ENCODE data around the gene UBA52.
A peak's percentile ranks its signal among the peaks of the same experiment; 100 is the strongest.
"Not testable (repeated sequence)": the region's sequence is repeated elsewhere in the genome, so short reads cannot be mapped to it uniquely, and the experiment has no call there.

Gene UBA52

GRCh38 chr19:18596752-18597157 lies 25.1 kb downstream of the UBA52 start:
- no peaks in the 10 kb centered on the region for H3K9me3 ChIP-seq (ENCODE audit: control insufficient read depth, insufficient read depth, low read length)
- no peaks in the 10 kb centered on the region; the same call in 1 of the 2 replicates for H3K79me2 ChIP-seq (ENCODE audit: control insufficient read depth, low read length)
- peaks cover 5% of the 10 kb centered on the region for H3K27me3 ChIP-seq (ENCODE audit: control insufficient read depth, low read length)
- TF ChIP-seq EZH2phosphoT487 (IDR thresholded peaks at IDR 0.05; ENCODE audit: borderline replicate concordance, low read length): no peak
- TF ChIP-seq, protein P1, sequence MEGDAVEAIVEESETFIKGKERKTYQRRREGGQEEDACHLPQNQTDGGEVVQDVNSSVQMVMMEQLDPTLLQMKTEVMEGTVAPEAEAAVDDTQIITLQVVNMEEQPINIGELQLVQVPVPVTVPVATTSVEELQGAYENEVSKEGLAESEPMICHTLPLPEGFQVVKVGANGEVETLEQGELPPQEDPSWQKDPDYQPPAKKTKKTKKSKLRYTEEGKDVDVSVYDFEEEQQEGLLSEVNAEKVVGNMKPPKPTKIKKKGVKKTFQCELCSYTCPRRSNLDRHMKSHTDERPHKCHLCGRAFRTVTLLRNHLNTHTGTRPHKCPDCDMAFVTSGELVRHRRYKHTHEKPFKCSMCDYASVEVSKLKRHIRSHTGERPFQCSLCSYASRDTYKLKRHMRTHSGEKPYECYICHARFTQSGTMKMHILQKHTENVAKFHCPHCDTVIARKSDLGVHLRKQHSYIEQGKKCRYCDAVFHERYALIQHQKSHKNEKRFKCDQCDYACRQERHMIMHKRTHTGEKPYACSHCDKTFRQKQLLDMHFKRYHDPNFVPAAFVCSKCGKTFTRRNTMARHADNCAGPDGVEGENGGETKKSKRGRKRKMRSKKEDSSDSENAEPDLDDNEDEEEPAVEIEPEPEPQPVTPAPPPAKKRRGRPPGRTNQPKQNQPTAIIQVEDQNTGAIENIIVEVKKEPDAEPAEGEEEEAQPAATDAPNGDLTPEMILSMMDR (IDR thresholded peaks at IDR 0.05; ENCODE audit: low read depth, low read length, poor library complexity, severe bottlenecking): no peak
- no peaks in the 10 kb centered on the region for H3K9me2 ChIP-seq (replicated peaks; ENCODE audit: control insufficient read depth, low read length)
- H3K4me3 ChIP-seq (ENCODE audit: low read length): no peak overlapping the region
- no peak overlapping the region for H3K4me2 ChIP-seq (ENCODE audit: low read length)
- peaks cover 3% of the 10 kb centered on the region; the same call in 1 of the 2 replicates for H3F3A ChIP-seq (ENCODE audit: control insufficient read depth, insufficient read depth)
- peaks cover 35% of the 10 kb centered on the region for H3K4me1 ChIP-seq (ENCODE audit: control insufficient read depth, low read length)
- H4K20me1 ChIP-seq (ENCODE audit: control insufficient read depth, insufficient read depth, low read depth, low read length): no peaks in the 10 kb centered on the region
- H3K36me3 ChIP-seq (ENCODE audit: control insufficient read depth, low read length): peaks cover 6% of the 10 kb centered on the region
- H3K27ac ChIP-seq (ENCODE audit: low read depth, low read length): no peak overlapping the region

DNA sequence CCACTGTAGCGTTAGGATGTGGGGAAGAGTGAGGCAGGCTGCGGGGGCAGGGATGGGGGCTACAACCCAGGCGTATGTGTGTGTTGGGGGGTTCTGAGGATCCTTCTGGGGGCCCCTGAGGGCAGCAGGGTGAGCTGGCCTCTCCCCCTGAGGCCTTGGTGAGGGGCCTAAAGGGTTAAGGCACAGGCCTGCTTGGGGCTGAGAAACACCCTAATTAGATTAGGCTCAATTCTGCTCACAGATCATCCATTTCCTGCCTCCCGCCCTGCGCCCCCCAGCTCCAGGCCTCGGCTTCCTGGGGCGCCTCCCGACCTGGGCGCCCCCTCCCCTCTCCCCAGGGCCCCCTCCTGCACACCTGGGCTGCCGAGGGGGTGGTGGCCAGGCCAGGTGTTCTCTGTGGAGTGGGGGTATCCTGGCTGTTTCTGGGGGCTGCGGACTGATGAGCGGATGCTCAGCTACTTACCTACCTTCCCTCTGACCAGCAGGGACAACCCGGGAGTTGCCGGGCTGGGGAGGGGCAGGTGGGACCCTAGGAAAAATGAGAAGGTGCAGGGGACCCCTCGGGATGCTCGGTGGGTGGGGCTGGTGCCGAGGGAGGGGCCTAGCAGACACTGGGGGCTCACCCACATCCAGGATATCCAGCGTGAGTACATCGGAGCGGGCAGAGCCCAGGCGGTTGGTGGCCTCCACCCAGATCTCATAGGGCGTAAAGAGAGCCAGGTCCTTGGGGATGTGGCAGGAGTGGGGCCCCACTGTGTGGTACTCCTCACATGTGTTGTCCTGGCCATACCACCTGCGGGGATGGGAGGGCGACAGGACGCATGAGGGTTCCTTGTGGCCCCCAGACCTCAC lies 26.4 kb downstream of the UBA52 start:
- no peak overlapping the region for H3K27ac ChIP-seq (ENCODE audit: low read depth, low read length)
- H3F3A ChIP-seq (ENCODE audit: control insufficient read depth, insufficient read depth): no peaks in the 10 kb centered on the region
- H4K20me1 ChIP-seq (ENCODE audit: control insufficient read depth, insufficient read depth, low read depth, low read length): no peaks in the 10 kb centered on the region
- TF ChIP-seq, protein P1 (IDR thresholded peaks at IDR 0.05; ENCODE audit: low read depth, low read length, poor library complexity, severe bottlenecking): no peak
- TF ChIP-seq EZH2phosphoT487 (IDR thresholded peaks at IDR 0.05; ENCODE audit: borderline replicate concordance, low read length): no peak
- no peaks in the 10 kb centered on the region; the same call in 1 of the 2 replicates for H3K79me2 ChIP-seq (ENCODE audit: control insufficient read depth, low read length)
- H3K4me1 ChIP-seq (ENCODE audit: control insufficient read depth, low read length): peaks cover 32% of the 10 kb centered on the region
- no peaks in the 10 kb centered on the region for H3K36me3 ChIP-seq (ENCODE audit: control insufficient read depth, low read length)
- H3K4me3 ChIP-seq (ENCODE audit: low read length): no peak overlapping the region
- H3K9me3 ChIP-seq (ENCODE audit: control insufficient read depth, insufficient read depth, low read length): no peaks in the 10 kb centered on the region
- peaks cover 12% of the 10 kb centered on the region for H3K27me3 ChIP-seq (ENCODE audit: control insufficient read depth, low read length)
- no peaks in the 10 kb centered on the region for H3K9me2 ChIP-seq (replicated peaks; ENCODE audit: control insufficient read depth, low read length)
- peak overlapping the region; percentile 14; the same call in 1 of the 2 replicates for H3K4me2 ChIP-seq (ENCODE audit: low read length)

DNA sequence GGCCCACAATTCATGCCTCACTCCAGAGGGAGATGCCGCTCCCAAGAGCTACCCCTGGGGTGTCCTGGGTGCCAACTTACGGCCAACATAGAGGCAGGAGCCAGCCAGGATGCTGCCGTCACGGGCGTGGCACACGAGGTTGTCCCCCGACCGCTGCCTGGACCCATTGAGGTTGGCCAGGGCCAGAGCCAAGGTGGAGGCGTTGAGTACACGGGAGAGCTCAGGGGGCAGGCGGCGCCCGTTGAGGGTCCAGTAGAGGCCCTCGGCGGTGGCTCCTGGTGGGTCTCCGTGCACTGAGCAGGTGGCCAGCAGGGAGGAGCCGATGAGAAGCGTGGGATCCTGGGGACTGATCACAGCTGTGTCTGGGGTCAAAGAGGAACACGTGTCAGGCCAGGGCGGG lies 27.8 kb downstream of the UBA52 start:
- Histone ChIP-seq H4K20me1 (ENCODE audit: control insufficient read depth, insufficient read depth, low read depth, low read length) (no peaks in the 10 kb centered on the region), H3K4me1 (ENCODE audit: control insufficient read depth, low read length) (peaks cover 18% of the 10 kb centered on the region), H3K4me3 (ENCODE audit: low read length) (no peak overlapping the region), H3K27ac (ENCODE audit: low read depth, low read length) (no peak overlapping the region), H3K27me3 (ENCODE audit: control insufficient read depth, low read length) (peaks cover 25% of the 10 kb centered on the region), H3K9me3 (ENCODE audit: control insufficient read depth, insufficient read depth, low read length) (no peaks in the 10 kb centered on the region), H3K36me3 (ENCODE audit: control insufficient read depth, low read length) (no peaks in the 10 kb centered on the region), H3K9me2 (replicated peaks; ENCODE audit: control insufficient read depth, low read length) (no peaks in the 10 kb centered on the region), H3F3A (ENCODE audit: control insufficient read depth, insufficient read depth) (no peaks in the 10 kb centered on the region), H3K79me2 (ENCODE audit: control insufficient read depth, low read length) (no peaks in the 10 kb centered on the region), H3K4me2 (ENCODE audit: low read length) (no peak overlapping the region)
- no peak for TF ChIP-seq EZH2phosphoT487 (IDR thresholded peaks at IDR 0.05; ENCODE audit: borderline replicate concordance, low read length)

DNA sequence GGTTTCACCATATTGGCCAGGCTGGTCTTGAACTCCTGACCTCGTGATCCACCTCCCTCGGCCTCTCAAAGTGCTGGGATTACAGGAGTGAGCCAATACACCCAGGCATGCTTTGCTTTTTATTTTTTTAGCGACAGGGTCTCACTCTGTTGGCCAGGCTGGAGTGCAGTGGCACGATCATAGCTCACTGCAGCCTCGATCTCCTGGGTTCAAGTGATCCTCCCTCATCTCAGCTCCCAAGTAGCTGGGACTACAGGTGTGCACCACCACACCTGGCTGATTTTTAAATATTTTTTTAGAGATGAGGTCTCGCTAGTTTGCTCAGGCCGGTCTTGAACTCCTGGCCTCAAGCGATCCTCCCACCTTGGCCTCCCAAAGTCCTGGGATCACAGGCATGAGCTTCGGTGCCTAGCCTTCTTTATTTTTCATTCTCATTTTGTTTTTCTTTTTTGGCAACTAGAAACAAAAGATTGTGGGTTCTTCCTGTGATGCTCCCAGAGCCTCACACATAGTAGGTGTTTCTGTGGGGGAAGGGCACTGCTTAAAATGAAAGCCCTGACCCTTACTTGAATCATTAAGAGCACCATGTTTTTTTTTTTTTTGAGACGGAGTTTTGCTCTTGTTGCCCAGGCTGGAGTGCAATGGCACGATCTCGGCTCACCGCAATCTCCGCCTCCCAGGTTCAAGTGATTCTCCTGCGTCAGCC lies 29.2 kb downstream of the UBA52 start:
- H3K4me1 ChIP-seq (ENCODE audit: control insufficient read depth, low read length): peaks cover 12% of the 10 kb centered on the region
- not testable (repeated sequence) for H3K27ac ChIP-seq (ENCODE audit: low read depth, low read length); H3K9me3 ChIP-seq (ENCODE audit: control insufficient read depth, insufficient read depth, low read length); H4K20me1 ChIP-seq (ENCODE audit: control insufficient read depth, insufficient read depth, low read depth, low read length); H3K4me2 ChIP-seq (ENCODE audit: low read length); H3K9me2 ChIP-seq (replicated peaks; ENCODE audit: control insufficient read depth, low read length); H3K79me2 ChIP-seq (ENCODE audit: control insufficient read depth, low read length); H3F3A ChIP-seq (ENCODE audit: control insufficient read depth, insufficient read depth); H3K36me3 ChIP-seq (ENCODE audit: control insufficient read depth, low read length); H3K4me3 ChIP-seq (ENCODE audit: low read length)
- H3K27me3 ChIP-seq (ENCODE audit: control insufficient read depth, low read length): peaks cover 39% of the 10 kb centered on the region
